WTC11 (cell line): Measurements from ENCODE around the gene LDLRAD3. TPM values are rescaled to one million over a fixed set of nuclear protein-coding genes. Genes with fewer than 3 reads are reported as not detected.

Source experiments
- ATAC-seq: fragments of 200-7000 bp; cut with Tn5 transposase; 2 replicates; pipeline ENCODE4 v1.10.0; 2021; ENCODE audit warnings: mild to moderate bottlenecking, moderate library complexity
- CTCF ChIA-PET: fragments of 300-600 bp; sonication (Branson Sonifier 250); formaldehyde crosslinking; loops from one replicate; lab custom pipeline; 2021; ENCODE audit warnings: antibody characterized with exemption; lab: Charles Lee
- POLR2A ChIA-PET: fragments of 350-600 bp; sonication (Branson Sonifier 250); formaldehyde crosslinking; loops from one replicate; lab custom pipeline; 2021; ENCODE audit warnings: antibody characterized with exemption; lab: Charles Lee
- DNase-seq: peaks from one replicate; pipeline ENCODE4 v3.0.0; 2021; ENCODE audit warnings: low spot score
- H3K27ac Mint-ChIP-seq: 2 replicates; pipeline ENCODE4 v1.8.0; 2021; ENCODE audit warnings: mixed read lengths
- H3K27me3 Mint-ChIP-seq: 2 replicates; pipeline ENCODE4 v1.8.0; 2021; ENCODE audit warnings: low read depth, mild to moderate bottlenecking, moderate library complexity, mixed read lengths
- H3K36me3 Mint-ChIP-seq: 2 replicates; pipeline ENCODE4 v1.8.0; 2021; ENCODE audit warnings: mixed read lengths
- H3K4me1 Mint-ChIP-seq: 2 replicates; pipeline ENCODE4 v1.8.0; 2022; ENCODE audit warnings: mixed read lengths
- H3K4me3 Mint-ChIP-seq: 2 replicates; pipeline ENCODE4 v1.8.0; 2021; ENCODE audit warnings: mild to moderate bottlenecking, moderate library complexity, mixed read lengths
- H3K9me3 Mint-ChIP-seq: 2 replicates; pipeline ENCODE4 v1.8.0; 2021; ENCODE audit warnings: mixed read lengths
- CREB1 ChIP-seq: sonication (generic); formaldehyde crosslinking; IDR thresholded peaks from 2 replicates; pipeline ENCODE4 v1.8.0; 2023; ENCODE audit warnings: mild to moderate bottlenecking, missing genetic modification reagents
- ESRRA ChIP-seq: sonication (generic); formaldehyde crosslinking; IDR thresholded peaks from 2 replicates; pipeline ENCODE4 v1.8.1; 2022; ENCODE audit warnings: mild to moderate bottlenecking, missing genetic modification reagents, borderline replicate concordance
- FOXK1 ChIP-seq: sonication (generic); formaldehyde crosslinking; IDR thresholded peaks from 2 replicates; pipeline ENCODE4 v1.8.0; 2022; ENCODE audit warnings: mild to moderate bottlenecking, moderate library complexity, missing genetic modification reagents
- JUN ChIP-seq: sonication (generic); formaldehyde crosslinking; IDR thresholded peaks from 2 replicates; pipeline ENCODE4 v1.8.0; 2023; ENCODE audit warnings: mild to moderate bottlenecking, missing genetic modification reagents
- MYBL2 ChIP-seq: sonication (generic); formaldehyde crosslinking; IDR thresholded peaks from 2 replicates; pipeline ENCODE4 v1.8.1; 2023; ENCODE audit warnings: mild to moderate bottlenecking, moderate library complexity, missing genetic modification reagents
- NFATC4 ChIP-seq: fragments of 250-450 bp; sonication (Bioruptor Pico); IDR thresholded peaks from 2 replicates; pipeline ENCODE4 v1.9.0; 2021; ENCODE audit warnings: mild to moderate bottlenecking
- RORB ChIP-seq: fragments of 250-450 bp; sonication (Bioruptor Pico); IDR thresholded peaks from 2 replicates; pipeline ENCODE4 v1.9.0; 2021; ENCODE audit warnings: mild to moderate bottlenecking
- SOX15 ChIP-seq: fragments of 250-450 bp; sonication (Bioruptor Pico); IDR thresholded peaks from 2 replicates; pipeline ENCODE4 v1.9.0; 2021; ENCODE audit warnings: mild to moderate bottlenecking
- TP53 ChIP-seq: sonication (generic); formaldehyde crosslinking; IDR thresholded peaks from 2 replicates; pipeline ENCODE4 v1.8.1; 2023; ENCODE audit warnings: mild to moderate bottlenecking, missing genetic modification reagents
- ZNF138 ChIP-seq: sonication (generic); formaldehyde crosslinking; conservative IDR thresholded peaks from 2 replicates; pipeline ENCODE4 v1.8.1; 2022; ENCODE audit warnings: mild to moderate bottlenecking, moderate library complexity, missing genetic modification reagents
- total RNA-seq: library from RNA; stranded (reverse); gene quantifications from 3 replicates; pipeline ENCODE4 v1.2.3, GENCODE V29; 2021
- TF ChIP-seq, protein P1 (sequence below): fragments of 250-450 bp; sonication (Bioruptor Pico); conservative IDR thresholded peaks from 2 replicates; pipeline ENCODE4 v1.9.0; 2021; ENCODE audit warnings: mild to moderate bottlenecking
- TF ChIP-seq, protein P2 (sequence below): fragments of 250-450 bp; sonication (Bioruptor Pico); IDR thresholded peaks from 2 replicates; pipeline ENCODE4 v1.8.0; 2021; ENCODE audit warnings: mild to moderate bottlenecking
- TF ChIP-seq, protein P3 (sequence below): sonication (generic); formaldehyde crosslinking; IDR thresholded peaks from 2 replicates; pipeline ENCODE4 v1.8.1; 2023; ENCODE audit warnings: mild to moderate bottlenecking, missing genetic modification reagents, moderate library complexity
- TF ChIP-seq, protein P4 (sequence below): sonication (generic); formaldehyde crosslinking; IDR thresholded peaks from 2 replicates; pipeline ENCODE4 v1.8.1; 2023; ENCODE audit warnings: mild to moderate bottlenecking, missing genetic modification reagents
- TF ChIP-seq, protein P5 (sequence below): sonication (generic); formaldehyde crosslinking; IDR thresholded peaks from 2 replicates; pipeline ENCODE4 v1.8.0; 2022; ENCODE audit warnings: mild to moderate bottlenecking, missing genetic modification reagents

The LDLRAD3 gene
- total RNA-seq, 1 experiment from 2014 or later, result 14.5 TPM

DNA sequence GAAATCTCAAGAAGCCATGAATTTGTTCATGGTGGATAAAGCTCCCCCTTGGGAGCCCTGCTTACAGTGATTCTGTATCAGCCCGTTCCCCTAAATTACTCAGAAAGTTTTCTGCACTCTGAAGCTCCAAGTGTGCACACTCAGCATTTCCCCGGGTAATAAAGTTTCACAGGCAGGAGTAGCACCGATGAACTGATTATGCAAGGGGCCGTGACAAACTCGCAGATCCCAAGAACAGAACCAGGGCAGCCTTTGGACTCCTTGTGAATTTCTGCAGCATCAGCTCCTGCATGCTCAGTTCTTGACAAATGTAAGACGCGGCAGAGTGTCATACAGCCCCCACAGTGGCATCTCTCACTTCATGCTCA, 271.8 kb downstream of the LDLRAD3 start (continued):
- TF ChIP-seq, protein P1, sequence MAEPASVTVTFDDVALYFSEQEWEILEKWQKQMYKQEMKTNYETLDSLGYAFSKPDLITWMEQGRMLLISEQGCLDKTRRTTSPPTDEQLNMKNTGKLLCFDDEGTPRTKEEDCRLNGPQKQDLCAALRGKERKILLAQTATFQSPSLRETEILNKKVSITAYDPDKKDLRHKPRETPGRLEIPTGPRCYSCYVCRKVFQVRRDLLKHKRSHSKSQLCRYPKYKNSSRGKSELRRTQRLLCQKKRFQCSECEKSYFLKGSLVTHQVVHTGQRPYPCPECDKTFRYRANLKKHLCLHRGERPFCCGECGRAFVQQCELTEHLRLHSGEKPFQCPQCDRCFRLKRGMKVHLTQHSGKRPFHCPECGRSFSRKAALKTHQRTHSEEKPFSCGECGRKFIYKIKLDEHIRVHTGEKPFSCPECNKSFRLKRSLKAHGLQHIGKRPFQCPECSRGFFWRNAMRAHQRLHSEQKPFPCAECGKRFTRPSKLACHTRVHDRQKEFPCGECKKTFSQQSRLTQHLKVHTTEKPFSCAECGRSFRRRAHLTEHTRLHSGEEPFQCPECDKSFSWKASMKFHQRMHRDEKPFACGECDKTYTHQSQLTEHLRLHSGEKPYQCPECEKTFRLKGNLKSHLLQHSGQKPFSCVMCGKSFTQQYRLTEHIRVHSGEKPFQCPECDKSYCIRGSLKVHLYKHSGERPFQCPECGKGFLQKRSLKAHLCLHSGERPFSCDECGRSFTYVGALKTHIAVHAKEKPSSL (CRISPR knock-in tag), result no peak
- TF ChIP-seq, protein P2, sequence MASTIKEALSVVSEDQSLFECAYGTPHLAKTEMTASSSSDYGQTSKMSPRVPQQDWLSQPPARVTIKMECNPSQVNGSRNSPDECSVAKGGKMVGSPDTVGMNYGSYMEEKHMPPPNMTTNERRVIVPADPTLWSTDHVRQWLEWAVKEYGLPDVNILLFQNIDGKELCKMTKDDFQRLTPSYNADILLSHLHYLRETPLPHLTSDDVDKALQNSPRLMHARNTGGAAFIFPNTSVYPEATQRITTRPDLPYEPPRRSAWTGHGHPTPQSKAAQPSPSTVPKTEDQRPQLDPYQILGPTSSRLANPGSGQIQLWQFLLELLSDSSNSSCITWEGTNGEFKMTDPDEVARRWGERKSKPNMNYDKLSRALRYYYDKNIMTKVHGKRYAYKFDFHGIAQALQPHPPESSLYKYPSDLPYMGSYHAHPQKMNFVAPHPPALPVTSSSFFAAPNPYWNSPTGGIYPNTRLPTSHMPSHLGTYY (CRISPR knock-in tag), result no peak
- TF ChIP-seq FOXK1 (CRISPR knock-in tag) (no peak), JUN (CRISPR knock-in tag) (no peak), ZNF138 (CRISPR knock-in tag) (no peak)
- TF ChIP-seq, protein P3, sequence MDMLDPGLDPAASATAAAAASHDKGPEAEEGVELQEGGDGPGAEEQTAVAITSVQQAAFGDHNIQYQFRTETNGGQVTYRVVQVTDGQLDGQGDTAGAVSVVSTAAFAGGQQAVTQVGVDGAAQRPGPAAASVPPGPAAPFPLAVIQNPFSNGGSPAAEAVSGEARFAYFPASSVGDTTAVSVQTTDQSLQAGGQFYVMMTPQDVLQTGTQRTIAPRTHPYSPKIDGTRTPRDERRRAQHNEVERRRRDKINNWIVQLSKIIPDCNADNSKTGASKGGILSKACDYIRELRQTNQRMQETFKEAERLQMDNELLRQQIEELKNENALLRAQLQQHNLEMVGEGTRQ, result no peak
- TF ChIP-seq, all 79 proteins: peak for 0

DNA sequence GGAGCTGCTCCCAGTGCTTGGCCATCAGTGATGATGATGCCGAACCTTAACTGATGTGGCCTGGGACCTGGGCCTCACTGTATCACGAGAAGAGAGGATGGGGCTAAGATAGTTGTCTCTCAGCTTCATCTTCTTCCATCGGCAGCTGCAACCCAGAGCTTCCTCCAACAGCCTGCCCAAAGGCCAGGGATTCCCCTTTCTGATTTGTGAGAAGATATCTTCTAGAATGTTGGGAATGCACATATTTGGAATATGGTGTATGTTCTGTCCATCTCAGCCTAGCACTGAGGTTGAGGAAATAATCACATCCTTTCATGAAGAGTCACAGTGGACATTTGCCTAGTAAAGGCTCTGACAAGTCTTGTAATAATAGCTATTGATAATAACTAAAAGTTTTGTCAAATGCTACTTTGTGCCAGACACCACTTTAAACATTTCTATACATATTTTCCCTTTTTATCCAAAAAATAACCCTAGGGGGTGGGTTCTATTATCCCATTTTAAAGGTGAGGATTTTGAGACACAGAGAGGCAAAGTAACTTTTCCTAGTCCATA, 272.3 kb downstream of the LDLRAD3 start:
- no peak overlapping the region for H3K27ac Mint-ChIP-seq
- peaks cover 20% of the 10 kb centered on the region for H3K4me1 Mint-ChIP-seq
- ChIA-PET CTCF (interaction anchor here (1.0 to 2.8 kb wide), 2 partner anchors 84 to 394 kb away, joined by 3 to 9 read pairs; no protein-coding TSS in a partner anchor), POLR2A (no interaction called here)
- no peak for DNase-seq
- no peaks in the 10 kb centered on the region for H3K27me3 Mint-ChIP-seq
- TF ChIP-seq ESRRA (CRISPR knock-in tag) (no peak), NFATC4 (CRISPR knock-in tag) (no peak), SOX15 (no peak), RORB (CRISPR knock-in tag) (no peak), CREB1 (CRISPR knock-in tag) (no peak), MYBL2 (CRISPR knock-in tag) (no peak)
- TF ChIP-seq, protein P4, sequence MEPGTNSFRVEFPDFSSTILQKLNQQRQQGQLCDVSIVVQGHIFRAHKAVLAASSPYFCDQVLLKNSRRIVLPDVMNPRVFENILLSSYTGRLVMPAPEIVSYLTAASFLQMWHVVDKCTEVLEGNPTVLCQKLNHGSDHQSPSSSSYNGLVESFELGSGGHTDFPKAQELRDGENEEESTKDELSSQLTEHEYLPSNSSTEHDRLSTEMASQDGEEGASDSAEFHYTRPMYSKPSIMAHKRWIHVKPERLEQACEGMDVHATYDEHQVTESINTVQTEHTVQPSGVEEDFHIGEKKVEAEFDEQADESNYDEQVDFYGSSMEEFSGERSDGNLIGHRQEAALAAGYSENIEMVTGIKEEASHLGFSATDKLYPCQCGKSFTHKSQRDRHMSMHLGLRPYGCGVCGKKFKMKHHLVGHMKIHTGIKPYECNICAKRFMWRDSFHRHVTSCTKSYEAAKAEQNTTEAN (CRISPR knock-in tag), result no peak
- TF ChIP-seq, protein P5, sequence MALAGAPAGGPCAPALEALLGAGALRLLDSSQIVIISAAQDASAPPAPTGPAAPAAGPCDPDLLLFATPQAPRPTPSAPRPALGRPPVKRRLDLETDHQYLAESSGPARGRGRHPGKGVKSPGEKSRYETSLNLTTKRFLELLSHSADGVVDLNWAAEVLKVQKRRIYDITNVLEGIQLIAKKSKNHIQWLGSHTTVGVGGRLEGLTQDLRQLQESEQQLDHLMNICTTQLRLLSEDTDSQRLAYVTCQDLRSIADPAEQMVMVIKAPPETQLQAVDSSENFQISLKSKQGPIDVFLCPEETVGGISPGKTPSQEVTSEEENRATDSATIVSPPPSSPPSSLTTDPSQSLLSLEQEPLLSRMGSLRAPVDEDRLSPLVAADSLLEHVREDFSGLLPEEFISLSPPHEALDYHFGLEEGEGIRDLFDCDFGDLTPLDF, result no peak
- TF ChIP-seq, all 79 proteins: peak for 0
- H3K9me3 Mint-ChIP-seq, result peaks cover 23% of the 10 kb centered on the region
- H3K36me3 Mint-ChIP-seq, result peaks cover 14% of the 10 kb centered on the region; the same call in 1 of the 2 replicates
- ATAC-seq, result no peak
- H3K4me3 Mint-ChIP-seq, result no peak overlapping the region

DNA sequence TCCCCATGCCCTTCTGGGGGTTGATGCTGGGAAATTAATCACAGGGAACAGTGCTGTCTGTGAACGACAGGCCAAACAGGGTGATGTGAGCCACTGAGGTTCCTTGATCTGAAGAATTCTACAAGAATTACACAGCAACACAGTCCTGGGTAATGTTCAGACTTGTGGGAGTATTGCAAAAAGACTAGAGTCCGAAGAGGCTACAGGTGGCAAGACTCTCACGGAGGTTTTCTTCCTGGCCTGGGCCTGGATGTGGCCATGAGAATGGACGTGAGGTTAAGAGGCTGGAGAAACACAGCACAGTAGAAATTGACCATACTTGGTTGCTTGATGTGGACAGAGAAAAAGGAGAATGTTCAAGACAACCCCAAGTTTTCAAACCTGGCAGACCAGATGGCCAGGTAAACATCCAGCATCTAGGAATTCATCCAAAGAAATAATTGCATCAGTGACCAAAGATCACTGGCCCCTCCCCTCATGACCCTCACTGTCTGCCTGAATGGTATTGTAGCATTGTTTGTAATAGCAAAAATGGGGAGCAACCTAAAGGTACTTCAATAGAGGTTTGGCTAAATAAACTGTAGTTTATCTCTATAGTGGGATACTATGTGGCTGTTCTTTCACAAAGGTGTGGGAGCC, 274.5 kb downstream of the LDLRAD3 start:
- Mint-ChIP-seq H3K9me3 (peaks cover 23% of the 10 kb centered on the region), H3K36me3 (peaks cover 14% of the 10 kb centered on the region; the same call in 1 of the 2 replicates), H3K4me1 (peaks cover 2% of the 10 kb centered on the region), H3K4me3 (no peak overlapping the region), H3K27me3 (no peaks in the 10 kb centered on the region), H3K27ac (no peak overlapping the region)
- ATAC-seq (no peak), DNase-seq (no peak)
- POLR2A ChIA-PET, result no interaction called here
- no peak for TF ChIP-seq TP53
- CTCF ChIA-PET, result interaction anchor here (1.4 kb wide), 1 partner anchor 396 kb away, joined by 5 read pairs; no protein-coding TSS in a partner anchor
